Astrocyte of the hippocampus (primary cell): Measurements from ENCODE around the gene VPS51.

Experiments
- DNase-seq: peaks from one replicate; pipeline ENCODE4 v3.0.0; 2011; ENCODE audit warnings: low read depth, low spot score

The VPS51 gene

DNA sequence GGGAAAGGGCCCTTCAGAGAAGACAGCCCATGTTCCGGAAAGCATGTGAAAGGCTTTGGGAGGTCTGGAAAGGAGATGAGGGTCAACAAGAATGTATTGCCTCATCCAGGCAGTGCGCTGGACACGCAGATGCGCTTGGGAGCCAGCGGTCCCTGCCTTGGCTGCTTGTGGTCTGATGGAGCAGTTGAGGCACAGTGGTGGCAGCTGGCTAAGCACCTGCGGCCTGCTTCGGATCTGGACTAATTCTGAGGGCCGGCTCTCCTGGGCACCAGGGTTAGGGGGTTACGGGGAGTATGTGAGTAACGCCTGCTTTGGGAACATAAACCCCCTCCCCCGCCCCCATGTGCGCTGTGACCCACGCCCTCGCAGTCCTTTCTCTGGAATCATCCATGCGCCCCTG is 11.1 kb downstream of the VPS51 start:
- DNase-seq = no peak

DNA sequence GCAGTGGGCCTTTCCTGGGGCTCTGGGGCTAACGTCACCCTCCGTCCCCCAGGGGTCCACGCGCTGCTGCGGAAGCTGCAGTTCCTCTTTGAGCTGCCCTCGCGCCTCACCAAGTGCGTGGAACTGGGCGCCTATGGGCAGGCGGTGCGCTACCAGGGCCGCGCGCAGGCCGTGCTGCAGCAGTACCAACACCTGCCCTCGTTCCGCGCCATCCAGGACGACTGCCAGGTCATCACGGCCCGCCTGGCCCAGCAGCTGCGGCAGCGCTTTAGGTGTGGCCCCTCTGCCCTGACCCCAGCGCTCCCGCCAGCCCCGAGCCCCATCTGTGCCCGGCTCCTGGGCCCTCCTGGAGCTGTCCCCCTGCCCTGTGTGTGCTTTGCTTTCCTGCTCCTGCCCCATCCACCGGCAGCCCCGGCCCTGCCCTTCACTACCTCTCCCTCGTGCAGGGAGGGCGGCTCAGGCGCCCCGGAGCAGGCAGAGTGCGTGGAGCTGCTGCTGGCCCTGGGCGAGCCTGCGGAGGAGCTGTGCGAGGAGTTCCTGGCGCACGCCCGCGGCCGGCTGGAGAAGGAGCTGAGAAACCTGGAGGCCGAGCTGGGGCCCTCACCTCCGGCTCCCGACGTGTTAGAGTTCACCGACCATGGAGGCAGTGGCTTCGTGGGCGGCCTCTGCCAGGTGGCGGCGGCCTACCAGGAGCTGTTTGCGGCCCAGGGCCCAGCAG is 11.9 kb downstream of the VPS51 start:
- DNase-seq = no peak

DNA sequence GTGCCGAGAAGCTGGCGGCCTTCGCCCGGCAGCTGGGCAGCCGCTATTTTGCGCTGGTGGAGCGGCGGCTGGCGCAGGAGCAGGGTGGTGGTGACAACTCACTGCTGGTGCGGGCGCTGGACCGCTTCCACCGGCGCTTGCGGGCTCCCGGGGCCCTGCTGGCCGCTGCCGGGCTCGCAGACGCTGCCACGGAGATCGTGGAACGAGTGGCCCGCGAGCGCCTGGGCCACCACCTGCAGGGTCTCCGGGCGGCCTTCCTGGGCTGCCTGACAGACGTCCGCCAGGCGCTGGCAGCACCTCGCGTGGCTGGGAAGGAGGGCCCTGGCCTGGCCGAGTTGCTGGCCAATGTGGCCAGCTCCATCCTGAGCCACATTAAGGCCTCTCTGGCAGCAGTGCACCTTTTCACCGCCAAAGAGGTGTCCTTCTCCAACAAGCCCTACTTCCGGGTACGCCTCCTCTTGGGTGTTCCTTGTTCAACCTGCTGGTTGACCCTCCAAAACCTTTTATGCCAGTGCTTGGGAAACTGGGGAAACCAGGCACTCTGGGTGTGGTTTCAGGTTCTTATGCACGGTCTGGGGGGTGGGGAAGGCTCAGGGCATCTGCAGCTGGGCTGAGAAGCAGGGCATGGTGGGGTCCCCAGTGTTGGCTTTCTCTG is 12.6 kb downstream of the VPS51 start:
- DNase-seq = no peak

DNA sequence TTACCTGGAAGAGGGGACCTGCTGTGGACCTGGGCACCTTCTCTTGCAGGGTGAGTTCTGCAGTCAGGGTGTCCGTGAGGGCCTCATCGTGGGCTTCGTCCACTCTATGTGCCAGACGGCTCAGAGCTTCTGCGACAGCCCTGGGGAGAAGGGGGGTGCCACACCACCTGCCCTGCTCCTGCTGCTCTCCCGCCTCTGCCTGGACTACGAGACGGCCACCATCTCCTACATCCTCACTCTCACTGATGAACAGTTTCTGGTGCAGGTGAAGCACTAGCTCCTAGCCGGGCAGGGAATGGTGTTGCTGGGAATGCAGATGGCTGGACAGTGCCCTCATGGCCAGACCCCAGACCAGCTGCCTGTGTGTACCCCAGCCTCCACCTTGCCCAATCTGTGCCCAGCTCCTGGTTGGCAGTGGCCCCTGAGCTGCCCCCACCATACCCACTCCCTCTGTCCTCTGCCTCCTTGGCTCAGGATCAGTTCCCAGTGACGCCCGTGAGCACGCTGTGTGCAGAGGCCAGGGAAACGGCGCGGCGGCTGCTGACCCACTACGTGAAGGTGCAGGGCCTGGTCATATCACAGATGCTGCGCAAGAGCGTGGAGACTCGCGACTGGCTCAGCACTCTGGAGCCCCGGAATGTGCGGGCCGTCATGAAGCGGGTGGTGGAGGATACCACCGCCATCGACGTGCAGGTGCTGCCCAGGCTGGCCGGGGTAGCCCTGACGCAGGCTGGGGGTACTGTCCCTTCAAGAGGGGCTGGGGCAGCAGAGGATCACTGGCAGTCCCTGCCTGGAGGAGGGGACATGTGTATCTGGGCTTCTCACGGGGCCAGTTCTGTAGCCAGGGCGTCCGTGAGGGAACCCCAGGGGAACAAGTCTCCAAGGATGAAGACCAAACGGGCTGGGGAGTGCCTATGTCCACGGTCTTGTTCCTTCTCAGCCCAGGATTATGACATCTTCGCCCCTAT is 13.5 kb downstream of the VPS51 start:
- no peak for DNase-seq

DNA sequence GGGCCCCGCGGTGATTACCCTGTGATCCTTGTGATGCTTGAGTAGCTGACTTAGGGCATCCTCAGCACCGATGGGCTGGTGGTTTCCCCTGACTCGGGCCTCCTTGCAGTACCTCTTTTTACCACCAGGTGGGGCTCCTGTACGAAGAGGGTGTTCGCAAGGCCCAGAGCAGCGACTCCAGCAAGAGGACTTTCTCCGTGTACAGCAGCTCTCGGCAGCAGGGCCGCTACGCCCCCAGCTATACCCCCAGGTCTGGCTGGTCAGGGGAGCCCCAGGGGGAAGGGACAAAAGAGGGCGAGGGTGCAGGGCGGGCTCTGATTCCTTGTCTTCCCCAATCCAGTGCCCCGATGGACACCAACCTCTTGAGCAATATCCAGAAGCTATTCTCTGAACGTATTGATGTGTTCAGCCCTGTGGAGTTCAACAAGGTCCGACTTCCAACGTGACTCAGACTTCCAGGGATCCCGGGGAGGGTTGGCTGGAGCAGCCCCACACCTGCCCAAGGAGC is 14.4 kb downstream of the VPS51 start:
- peak; percentile 92 for DNase-seq

DNA sequence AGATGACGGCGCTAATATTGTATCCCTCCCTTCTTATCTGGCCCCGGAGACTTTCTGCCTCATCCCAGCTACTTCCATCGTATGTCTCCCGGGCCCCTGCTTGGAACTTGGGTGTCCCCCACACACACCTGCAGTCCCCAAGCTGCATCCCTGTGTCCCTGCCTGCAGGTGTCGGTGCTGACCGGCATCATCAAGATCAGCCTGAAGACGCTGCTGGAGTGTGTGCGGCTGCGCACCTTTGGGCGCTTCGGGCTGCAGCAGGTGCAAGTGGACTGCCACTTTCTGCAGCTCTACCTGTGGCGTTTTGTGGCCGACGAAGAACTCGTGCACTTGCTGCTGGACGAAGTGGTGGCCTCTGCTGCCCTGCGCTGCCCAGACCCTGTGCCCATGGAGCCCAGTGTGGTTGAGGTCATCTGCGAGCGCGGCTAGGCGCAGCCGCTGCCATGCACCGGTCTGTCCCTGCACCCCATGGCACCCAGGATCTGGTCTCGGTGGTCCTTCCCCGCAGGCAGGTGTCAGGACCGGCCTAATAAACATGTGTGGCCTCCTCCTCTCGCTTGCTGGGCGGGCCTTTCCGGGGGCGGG is 15.2 kb downstream of the VPS51 start:
- DNase-seq = no peak

DNA sequence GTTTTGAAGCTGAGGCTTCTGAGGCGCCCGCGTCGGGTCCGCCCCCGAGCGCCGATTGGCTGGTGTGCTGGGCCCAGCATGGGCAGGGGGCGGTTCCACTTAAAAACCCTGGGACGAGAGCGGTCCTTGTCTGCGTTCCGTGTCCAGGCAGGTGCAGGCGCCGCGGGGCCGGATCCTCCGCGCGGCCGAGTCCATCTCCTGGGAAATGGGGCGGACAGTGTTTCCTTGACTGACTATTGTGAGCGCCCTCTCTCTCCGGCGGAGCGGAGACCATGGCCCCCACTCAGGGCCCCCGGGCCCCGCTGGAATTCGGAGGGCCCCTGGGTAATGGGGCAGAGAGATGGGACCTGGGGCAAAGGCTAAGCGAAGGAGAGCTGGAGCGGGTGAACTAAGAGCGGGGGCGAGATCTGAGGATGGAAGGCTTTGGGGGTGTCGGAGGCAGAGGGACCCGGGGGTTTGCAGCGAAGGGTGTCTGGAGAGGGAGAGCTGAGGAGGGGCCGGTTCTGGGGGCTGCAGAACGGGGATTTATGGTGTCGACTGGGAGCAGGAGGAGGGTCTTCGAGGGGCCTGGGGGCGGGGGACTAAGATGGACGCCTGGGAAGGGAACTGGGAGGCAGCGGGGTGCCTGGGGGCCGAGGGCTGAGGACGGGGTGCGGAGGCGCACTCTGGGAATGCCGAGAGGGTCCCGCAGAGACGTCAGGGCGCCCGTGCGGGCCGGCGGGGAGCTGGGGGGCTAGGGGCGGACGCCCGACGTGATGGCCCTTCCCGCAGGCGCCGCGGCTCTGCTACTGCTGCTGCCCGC is 15.9 kb downstream of the VPS51 start, which contains the start of gene TM7SF2:
TM7SF2 (plus strand) TSS at position 129 of the 802 bp plus-strand sequence; CDS start at position 273, 144 bp downstream.
- DNase-seq = peak; percentile 97

DNA sequence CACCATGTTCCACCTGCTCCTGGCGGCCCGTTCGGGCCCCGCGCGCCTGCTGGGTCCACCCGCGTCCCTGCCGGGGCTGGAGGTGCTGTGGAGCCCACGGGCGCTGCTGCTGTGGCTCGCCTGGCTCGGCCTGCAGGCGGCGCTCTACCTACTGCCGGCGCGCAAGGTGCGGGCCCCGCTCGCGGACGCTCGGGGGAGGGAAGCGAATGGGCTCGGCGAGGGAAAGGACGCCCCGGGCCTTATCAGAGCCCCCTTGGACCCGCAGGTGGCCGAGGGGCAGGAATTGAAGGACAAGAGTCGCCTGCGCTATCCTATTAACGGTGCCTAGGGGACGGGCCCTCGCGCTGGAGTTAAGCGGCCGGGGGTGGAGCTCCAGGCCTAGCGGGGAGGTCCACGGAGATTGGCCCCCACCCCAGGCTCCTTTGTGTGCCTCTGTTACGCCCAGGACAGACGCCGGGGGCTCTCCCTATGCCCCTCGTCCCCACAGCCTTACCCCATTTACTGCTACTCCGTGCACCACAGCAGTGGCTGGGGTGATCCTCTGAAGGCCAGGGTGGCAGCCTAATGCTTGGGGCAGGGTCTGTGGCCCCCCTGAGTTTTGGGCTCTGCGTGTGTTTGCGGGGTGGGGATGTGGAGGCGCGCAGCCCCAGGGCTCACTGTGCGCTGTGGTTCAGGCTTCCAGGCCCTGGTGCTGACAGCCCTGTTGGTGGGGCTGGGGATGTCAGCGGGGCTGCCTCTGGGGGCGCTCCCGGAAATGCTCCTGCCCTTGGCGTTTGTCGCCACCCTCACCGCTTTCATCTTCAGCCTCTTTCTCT is 16.7 kb downstream of the VPS51 start:
- peak; percentile 76 for DNase-seq

DNA sequence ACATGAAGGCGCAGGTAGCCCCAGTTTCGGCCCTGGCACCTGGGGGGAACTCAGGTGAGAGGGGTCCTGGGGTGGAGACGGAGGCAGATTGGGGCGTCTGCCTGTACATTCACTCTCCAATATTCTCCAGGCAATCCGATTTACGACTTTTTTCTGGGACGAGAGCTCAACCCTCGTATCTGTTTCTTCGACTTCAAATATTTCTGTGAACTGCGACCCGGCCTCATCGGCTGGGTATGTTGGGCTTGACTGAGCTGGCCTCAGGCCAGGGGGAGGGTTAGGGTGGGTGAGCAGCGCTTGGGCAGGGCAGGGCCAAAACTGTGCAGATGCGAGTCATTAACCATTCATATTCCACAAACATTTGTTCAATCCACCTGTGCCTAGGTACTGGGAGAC is 17.3 kb downstream of the VPS51 start:
- DNase-seq = peak; percentile 47

DNA sequence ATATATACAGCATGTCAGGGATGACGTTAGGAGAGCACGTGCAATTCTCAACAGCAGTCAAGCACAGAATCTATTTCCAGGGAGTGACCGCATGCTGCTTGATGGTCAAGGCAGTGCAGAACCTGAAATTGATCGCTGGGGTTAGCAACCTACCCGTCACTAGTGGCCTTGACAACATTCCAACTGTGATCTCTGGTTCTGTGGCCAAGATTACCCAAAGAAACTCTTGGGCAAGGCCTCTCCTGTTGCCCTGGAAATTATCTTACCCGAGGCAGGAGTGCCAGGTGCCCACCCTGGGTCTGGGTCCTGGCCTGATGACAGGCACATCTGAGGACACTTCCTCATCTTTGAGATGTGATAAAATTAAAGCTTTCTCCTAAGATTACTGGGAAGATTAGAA is 17.8 kb downstream of the VPS51 start:
- no peak for DNase-seq

DNA sequence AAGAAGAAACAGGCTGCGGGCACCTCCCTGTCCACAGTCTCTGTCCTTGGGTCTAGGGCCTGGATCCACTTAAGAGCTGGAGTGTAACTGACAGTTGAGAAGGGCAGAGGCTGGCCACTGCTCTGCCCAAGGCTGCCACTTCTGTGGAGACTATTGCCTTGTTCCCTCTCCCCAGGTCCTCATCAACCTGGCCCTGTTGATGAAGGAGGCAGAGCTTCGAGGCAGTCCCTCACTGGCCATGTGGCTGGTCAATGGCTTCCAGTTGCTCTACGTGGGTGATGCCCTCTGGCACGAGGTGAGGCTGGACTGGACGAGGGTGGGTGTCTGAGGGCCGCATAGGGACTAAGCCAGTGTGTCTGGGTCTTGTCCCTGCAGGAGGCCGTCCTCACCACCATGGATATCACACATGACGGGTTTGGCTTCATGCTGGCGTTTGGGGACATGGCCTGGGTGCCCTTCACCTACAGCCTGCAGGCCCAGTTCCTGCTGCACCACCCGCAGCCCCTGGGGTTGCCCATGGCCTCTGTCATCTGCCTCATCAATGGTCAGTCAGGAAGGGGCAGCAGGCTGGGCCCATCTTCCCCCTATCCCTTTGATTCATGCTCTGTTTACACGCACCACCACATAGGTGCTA is 18.6 kb downstream of the VPS51 start:
- DNase-seq = no peak

DNA sequence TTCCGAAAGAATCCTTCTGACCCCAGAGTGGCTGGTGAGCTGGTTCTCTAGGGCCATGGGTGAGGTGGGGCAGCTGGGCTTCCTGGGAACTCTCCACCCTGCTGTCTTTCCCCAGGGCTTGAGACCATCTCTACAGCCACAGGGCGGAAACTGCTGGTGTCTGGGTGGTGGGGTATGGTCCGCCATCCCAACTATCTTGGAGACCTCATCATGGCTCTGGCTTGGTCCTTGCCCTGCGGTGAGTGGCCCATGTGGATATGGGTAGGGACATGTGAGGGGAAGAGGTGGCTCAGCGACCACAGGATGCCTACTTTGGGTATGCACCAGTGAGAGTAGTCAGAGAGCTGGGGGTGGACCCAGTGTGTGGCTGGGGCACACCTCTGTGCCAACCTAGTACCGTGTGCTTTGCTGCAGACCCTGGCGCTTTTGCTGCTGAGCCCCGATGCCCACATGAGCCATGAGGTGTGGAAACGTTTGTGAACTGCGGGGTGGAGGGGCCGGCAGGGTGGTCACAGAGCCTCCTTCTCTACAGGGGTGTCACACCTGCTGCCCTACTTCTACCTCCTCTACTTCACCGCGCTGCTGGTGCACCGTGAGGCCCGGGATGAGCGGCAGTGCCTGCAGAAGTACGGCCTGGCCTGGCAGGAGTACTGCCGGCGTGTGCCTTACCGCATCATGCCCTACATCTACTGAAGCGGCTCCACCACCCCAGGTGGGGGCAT is 19.5 kb downstream of the VPS51 start:
- no peak for DNase-seq

DNA sequence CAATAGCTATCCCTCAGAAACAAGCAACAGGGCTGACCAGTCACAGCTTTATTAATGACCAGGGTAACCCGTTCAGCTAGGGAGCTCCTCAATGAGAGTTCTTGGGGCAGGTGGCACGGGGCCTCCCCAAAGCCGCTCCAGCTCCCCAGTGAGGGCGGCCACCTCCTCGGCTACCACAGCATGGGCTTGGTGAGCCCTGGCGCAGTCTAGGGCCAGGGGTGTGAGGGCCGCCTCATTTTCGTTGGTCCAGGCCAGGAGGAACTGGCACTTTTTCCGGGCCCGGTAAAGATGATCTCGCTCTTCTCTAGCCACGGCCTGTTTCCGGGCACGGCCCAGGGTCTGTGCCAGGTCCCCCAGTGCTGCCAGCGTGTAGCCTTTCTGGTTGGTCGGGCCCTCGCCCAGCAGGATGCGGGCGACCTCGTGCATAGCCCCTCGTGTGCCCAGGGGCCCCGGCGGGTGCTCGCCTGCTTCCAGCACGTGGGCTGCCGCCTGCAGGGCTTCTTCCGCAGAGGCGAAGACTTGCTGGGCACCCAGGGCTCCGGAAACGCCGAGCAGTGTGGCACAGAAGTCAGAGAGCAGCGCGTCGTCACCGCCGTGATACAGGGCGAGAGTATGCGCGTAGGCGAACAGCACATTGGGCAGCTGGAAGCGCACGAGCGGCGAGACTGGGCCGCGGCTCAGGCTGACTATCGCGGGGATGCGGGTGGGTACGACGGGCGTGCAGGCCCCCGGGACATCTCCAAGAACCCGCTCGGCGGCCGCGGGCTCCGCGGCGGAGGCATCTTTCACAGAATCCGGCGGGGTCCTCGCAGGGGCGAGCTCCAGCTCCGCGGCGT is 20.6 kb downstream of the VPS51 start:
- peak; percentile 75 for DNase-seq

DNA sequence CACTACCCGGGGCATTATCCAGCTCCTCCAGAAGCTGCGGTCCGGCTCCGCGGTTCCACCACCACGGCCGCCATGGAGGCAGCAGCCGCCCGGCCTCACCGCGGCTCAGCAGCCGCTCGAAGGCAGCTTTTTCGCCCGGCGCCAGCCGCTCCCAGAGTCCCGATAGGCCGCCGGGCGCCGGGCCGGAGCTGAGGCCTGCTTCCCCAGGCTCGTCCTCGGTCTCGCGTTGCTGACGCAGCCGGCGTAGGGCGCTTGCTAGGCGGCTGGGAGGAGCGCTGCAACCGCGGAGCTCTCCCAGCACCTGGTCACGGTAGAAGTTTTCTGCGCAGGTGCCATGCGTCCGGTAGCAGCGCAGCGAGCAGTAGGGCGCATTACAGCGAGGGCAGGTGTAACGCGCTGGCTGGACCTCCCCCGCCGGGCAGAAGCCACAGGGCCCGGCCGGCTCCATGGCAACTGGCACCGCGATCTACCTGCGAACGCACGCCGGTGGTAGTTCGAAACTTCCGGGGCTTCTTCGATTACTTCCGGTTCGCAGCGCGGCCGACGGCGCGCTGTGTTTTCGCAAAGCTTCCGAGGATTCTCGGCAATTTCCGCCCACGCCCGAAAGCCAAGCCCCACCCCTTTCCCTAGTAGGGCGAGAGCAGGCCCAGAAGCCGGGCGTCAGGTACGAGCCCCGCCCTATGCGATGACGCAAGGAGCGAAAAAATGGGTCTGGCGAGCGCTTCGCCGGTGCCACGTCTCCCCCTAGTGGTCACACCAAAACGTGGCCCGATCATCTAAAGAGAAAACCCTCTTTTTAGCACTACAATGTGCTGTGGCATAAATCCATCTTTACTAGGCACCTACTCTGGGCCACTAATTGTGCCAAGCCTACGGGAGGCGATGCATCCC is 21.4 kb downstream of the VPS51 start, which contains the start of gene ZNHIT2:
ZNHIT2 (minus strand) TSS at position 496 of the 891 bp plus-strand sequence; CDS start at position 448, 48 bp downstream.
- peak; percentile 100 for DNase-seq

DNA sequence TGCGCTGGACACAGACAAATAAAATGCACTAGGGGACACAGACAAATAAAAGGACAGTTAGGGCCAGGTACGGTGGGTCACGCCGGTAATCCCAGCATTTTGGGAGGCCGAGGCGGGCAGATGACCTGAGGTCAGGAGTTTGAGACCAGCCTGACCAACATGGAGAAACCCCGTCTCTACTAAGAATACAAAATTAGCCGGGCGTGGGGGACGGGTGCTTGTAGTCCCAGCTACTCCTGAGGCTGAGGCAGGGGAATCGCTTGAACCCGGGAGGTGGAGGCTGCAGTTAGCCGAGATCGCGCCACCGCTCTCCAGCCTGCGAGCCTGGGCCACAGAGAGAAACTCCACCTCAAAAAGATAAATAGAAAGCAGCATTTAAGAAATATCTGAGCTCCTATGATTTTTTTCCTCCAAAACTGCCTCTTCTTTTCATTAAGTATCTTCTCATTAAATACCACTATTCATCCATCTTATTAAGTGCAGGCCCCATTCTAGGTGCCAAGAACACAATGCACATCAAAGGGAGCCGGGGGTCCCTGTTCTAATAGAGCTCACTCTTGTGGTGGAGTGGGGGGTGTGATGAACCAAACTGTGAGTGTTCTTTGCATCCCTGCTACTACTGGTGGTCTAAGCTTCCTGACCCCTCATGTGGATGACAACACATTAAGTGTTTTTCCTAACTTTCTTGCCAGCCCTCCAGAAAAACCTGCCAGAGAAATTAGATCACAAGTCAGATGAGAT is 22.3 kb downstream of the VPS51 start:
- DNase-seq = no peak
